ENCODE results near the gene PRKAG3.

The PRKAG3 gene

GRCh38 chr2:218813771-218814460 lies 17.7 kb downstream of the PRKAG3 start:
- no peak overlapping the region for H3K27ac Mint-ChIP-seq
- H3K36me3 Mint-ChIP-seq (ENCODE audit: low read depth) = peaks cover 30% of the 10 kb centered on the region
- H3K4me1 Mint-ChIP-seq = peaks cover 12% of the 10 kb centered on the region
- TF ChIP-seq CTCF (IDR thresholded peaks at IDR 0.05; ENCODE audit: unreplicated experiment in 3 of 3) = no peak
- no peak overlapping the region for H3K4me3 Mint-ChIP-seq
- H3K9me3 Mint-ChIP-seq = no peaks in the 10 kb centered on the region
- no peaks in the 10 kb centered on the region for H3K27me3 Mint-ChIP-seq (ENCODE audit: low read depth)

GRCh38 chr2:218812861-218813260 lies 18.7 kb downstream of the PRKAG3 start:
- no peak overlapping the region for H3K4me3 Mint-ChIP-seq
- H3K27ac Mint-ChIP-seq = no peak overlapping the region
- no peak for TF ChIP-seq CTCF (IDR thresholded peaks at IDR 0.05; ENCODE audit: unreplicated experiment in 3 of 3)
- H3K9me3 Mint-ChIP-seq = no peaks in the 10 kb centered on the region
- H3K27me3 Mint-ChIP-seq (ENCODE audit: low read depth) = no peaks in the 10 kb centered on the region
- peaks cover 27% of the 10 kb centered on the region for H3K36me3 Mint-ChIP-seq (ENCODE audit: low read depth)
- H3K4me1 Mint-ChIP-seq = peaks cover 12% of the 10 kb centered on the region

- Mint-ChIP-seq H3K4me1 (peaks cover 12% of the 10 kb centered on the region), H3K27me3 (ENCODE audit: low read depth) (no peaks in the 10 kb centered on the region), H3K36me3 (ENCODE audit: low read depth) (peaks cover 21% of the 10 kb centered on the region), H3K9me3 (no peaks in the 10 kb centered on the region), H3K27ac (no peak overlapping the region), H3K4me3 (no peak overlapping the region)
- TF ChIP-seq CTCF (IDR thresholded peaks at IDR 0.05; ENCODE audit: unreplicated experiment in 3 of 3) = no peak
These were observed 19.3 kb downstream of the PRKAG3 start for GRCh38 chr2:218812096-218812815.

GRCh38 chr2:218811382-218811781 lies 20.2 kb downstream of the PRKAG3 start:
- Mint-ChIP-seq H3K36me3 (ENCODE audit: low read depth) (peaks cover 17% of the 10 kb centered on the region), H3K27me3 (ENCODE audit: low read depth) (no peaks in the 10 kb centered on the region), H3K4me3 (no peak overlapping the region), H3K27ac (peak overlapping the region in 1 of 3 experiments; percentile 30), H3K9me3 (no peaks in the 10 kb centered on the region), H3K4me1 (peaks cover 16% of the 10 kb centered on the region)
- TF ChIP-seq CTCF (IDR thresholded peaks at IDR 0.05; ENCODE audit: unreplicated experiment in 3 of 3) = no peak

- no peak for TF ChIP-seq CTCF (IDR thresholded peaks at IDR 0.05; ENCODE audit: unreplicated experiment in 3 of 3)
- Mint-ChIP-seq H3K36me3 (ENCODE audit: low read depth) (peaks cover 10% of the 10 kb centered on the region), H3K27ac (no peak overlapping the region), H3K27me3 (ENCODE audit: low read depth) (no peaks in the 10 kb centered on the region), H3K4me3 (no peak overlapping the region), H3K9me3 (peaks cover 5% of the 10 kb centered on the region), H3K4me1 (peaks cover 27% of the 10 kb centered on the region)
These were observed 21.3 kb downstream of the PRKAG3 start for GRCh38 chr2:218810256-218810655.

All from nephron (organoid).